Measurements from ENCODE around the gene NACAD.

- TF ChIP-seq CTCF (IDR thresholded peaks at IDR 0.05) (no peak), ZFX (IDR thresholded peaks at IDR 0.05; ENCODE audit: borderline replicate concordance) (no peak)
These were observed 44.6 kb upstream of the NACAD start for GRCh38 chr7:45133352-45133751.
